HepG2 (cell line): ENCODE results near the gene LANCL2.

ENCODE experiments used
- ATF3 ChIP-seq: sonication (generic); formaldehyde crosslinking; IDR thresholded peaks from 2 replicates; pipeline ENCODE4 v1.4.0; 2020; ENCODE audit warnings: missing genetic modification reagents
- CEBPB ChIP-seq: IDR thresholded peaks from 2 replicates; pipeline ENCODE4 v1.6.1; 2011; ENCODE audit warnings: low read depth, low read length, improper control_type of control experiment, borderline replicate concordance
- EP300 ChIP-seq, 3 experiments: sonication (generic) in 1 of 3; formaldehyde crosslinking in 1 of 3; IDR thresholded peaks; 2 replicates each; pipeline versions ENCODE4 v1.5.1 to v1.6.1; 2011 to 2020; ENCODE audit warnings: low read depth in 2 of 3, low read length in 2 of 3, borderline replicate concordance in 1 of 3, improper control_type of control experiment in 1 of 3, mild to moderate bottlenecking in 1 of 3, missing genetic modification reagents in 1 of 3, moderate library complexity in 1 of 3
- FOXJ3 ChIP-seq: sonication (generic); formaldehyde crosslinking; IDR thresholded peaks from 2 replicates; pipeline ENCODE4 v1.4.0; 2020; ENCODE audit warnings: missing genetic modification reagents, mild to moderate bottlenecking, borderline replicate concordance
- MAFK ChIP-seq, 2 experiments: IDR thresholded peaks in 1 of 2; conservative IDR thresholded peaks in 1 of 2; 2 replicates each; pipeline ENCODE4 v1.6.1; 2011; ENCODE audit warnings: improper control_type of control experiment in 2 of 2, low read length in 2 of 2
- POLR2AphosphoS2 ChIP-seq: IDR thresholded peaks from 2 replicates; pipeline ENCODE4 v1.6.1; 2011; ENCODE audit warnings: low read depth, low read length, improper control_type of control experiment
- SMC3 ChIP-seq: IDR thresholded peaks from 2 replicates; pipeline ENCODE4 v1.6.1; 2011; ENCODE audit warnings: low read length, improper control_type of control experiment
- ZFP90 ChIP-seq: sonication (generic); formaldehyde crosslinking; IDR thresholded peaks from 2 replicates; pipeline ENCODE4 v1.8.0; 2022; ENCODE audit warnings: missing genetic modification reagents, mild to moderate bottlenecking, inconsistent platforms, borderline replicate concordance
- ZNF318 ChIP-seq: sonication (generic); formaldehyde crosslinking; IDR thresholded peaks from 2 replicates; pipeline ENCODE4 v1.4.0; 2020; ENCODE audit warnings: mild to moderate bottlenecking, missing genetic modification reagents
- ZNF468 ChIP-seq: sonication (generic); formaldehyde crosslinking; IDR thresholded peaks from 2 replicates; pipeline ENCODE4 v1.8.0; 2022; ENCODE audit warnings: mild to moderate bottlenecking, moderate library complexity, missing genetic modification reagents
- ZNF720 ChIP-seq: sonication (generic); formaldehyde crosslinking; IDR thresholded peaks from 2 replicates; pipeline ENCODE4 v1.4.0; 2020; ENCODE audit warnings: missing genetic modification reagents
- TF ChIP-seq, protein P1 (sequence below), 2 experiments: sonication (generic) in 1 of 2; formaldehyde crosslinking in 1 of 2; IDR thresholded peaks; 2 replicates each; pipeline versions ENCODE4 v1.4.0 to v1.6.1; 2016 to 2020; ENCODE audit warnings: borderline replicate concordance in 1 of 2, low read depth in 1 of 2, mild to moderate bottlenecking in 1 of 2, missing genetic modification reagents in 1 of 2
- TF ChIP-seq, protein P2 (sequence below): fragments of 450-650 bp; IDR thresholded peaks from 2 replicates; pipeline ENCODE4 v1.6.1; 2016
- TF ChIP-seq, protein P3 (sequence below): sonication (generic); formaldehyde crosslinking; IDR thresholded peaks from 2 replicates; pipeline ENCODE4 v1.5.0; 2020; ENCODE audit warnings: mild to moderate bottlenecking, missing genetic modification reagents, moderate library complexity

GRCh38 chr7:55481155-55481554 lies 116.0 kb downstream of the LANCL2 start:
- TF ChIP-seq CEBPB, result no peak
- TF ChIP-seq EP300 (IDR thresholded peaks at IDR 0.05; ENCODE audit: low read depth in 2 of 2, low read length in 2 of 2), result no peak
- no peak for TF ChIP-seq EP300 (CRISPR knock-in tag; IDR thresholded peaks at IDR 0.05; ENCODE audit: borderline replicate concordance)
- TF ChIP-seq, protein P1, sequence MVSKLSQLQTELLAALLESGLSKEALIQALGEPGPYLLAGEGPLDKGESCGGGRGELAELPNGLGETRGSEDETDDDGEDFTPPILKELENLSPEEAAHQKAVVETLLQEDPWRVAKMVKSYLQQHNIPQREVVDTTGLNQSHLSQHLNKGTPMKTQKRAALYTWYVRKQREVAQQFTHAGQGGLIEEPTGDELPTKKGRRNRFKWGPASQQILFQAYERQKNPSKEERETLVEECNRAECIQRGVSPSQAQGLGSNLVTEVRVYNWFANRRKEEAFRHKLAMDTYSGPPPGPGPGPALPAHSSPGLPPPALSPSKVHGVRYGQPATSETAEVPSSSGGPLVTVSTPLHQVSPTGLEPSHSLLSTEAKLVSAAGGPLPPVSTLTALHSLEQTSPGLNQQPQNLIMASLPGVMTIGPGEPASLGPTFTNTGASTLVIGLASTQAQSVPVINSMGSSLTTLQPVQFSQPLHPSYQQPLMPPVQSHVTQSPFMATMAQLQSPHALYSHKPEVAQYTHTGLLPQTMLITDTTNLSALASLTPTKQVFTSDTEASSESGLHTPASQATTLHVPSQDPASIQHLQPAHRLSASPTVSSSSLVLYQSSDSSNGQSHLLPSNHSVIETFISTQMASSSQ (IDR thresholded peaks at IDR 0.05; ENCODE audit: low read depth), result no peak
- TF ChIP-seq, protein P1 (CRISPR knock-in tag; IDR thresholded peaks at IDR 0.05; ENCODE audit: borderline replicate concordance), result no peak
- no peak for TF ChIP-seq ZFP90 (CRISPR knock-in tag)
- no peak for TF ChIP-seq FOXJ3 (CRISPR knock-in tag)
- TF ChIP-seq, protein P2, sequence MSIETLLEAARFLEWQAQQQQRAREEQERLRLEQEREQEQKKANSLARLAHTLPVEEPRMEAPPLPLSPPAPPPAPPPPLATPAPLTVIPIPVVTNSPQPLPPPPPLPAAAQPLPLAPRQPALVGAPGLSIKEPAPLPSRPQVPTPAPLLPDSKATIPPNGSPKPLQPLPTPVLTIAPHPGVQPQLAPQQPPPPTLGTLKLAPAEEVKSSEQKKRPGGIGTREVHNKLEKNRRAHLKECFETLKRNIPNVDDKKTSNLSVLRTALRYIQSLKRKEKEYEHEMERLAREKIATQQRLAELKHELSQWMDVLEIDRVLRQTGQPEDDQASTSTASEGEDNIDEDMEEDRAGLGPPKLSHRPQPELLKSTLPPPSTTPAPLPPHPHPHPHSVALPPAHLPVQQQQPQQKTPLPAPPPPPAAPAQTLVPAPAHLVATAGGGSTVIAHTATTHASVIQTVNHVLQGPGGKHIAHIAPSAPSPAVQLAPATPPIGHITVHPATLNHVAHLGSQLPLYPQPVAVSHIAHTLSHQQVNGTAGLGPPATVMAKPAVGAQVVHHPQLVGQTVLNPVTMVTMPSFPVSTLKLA, result no peak
- TF ChIP-seq, protein P3, sequence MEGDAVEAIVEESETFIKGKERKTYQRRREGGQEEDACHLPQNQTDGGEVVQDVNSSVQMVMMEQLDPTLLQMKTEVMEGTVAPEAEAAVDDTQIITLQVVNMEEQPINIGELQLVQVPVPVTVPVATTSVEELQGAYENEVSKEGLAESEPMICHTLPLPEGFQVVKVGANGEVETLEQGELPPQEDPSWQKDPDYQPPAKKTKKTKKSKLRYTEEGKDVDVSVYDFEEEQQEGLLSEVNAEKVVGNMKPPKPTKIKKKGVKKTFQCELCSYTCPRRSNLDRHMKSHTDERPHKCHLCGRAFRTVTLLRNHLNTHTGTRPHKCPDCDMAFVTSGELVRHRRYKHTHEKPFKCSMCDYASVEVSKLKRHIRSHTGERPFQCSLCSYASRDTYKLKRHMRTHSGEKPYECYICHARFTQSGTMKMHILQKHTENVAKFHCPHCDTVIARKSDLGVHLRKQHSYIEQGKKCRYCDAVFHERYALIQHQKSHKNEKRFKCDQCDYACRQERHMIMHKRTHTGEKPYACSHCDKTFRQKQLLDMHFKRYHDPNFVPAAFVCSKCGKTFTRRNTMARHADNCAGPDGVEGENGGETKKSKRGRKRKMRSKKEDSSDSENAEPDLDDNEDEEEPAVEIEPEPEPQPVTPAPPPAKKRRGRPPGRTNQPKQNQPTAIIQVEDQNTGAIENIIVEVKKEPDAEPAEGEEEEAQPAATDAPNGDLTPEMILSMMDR, result no peak
- no peak for TF ChIP-seq ZNF720 (CRISPR knock-in tag)
- no peak for TF ChIP-seq ZNF318
- no peak for TF ChIP-seq ZNF468 (CRISPR knock-in tag)
- TF ChIP-seq SMC3, result no peak
- TF ChIP-seq ATF3 (CRISPR knock-in tag), result no peak
- TF ChIP-seq POLR2AphosphoS2, result no peak
- no peak for TF ChIP-seq MAFK (conservative IDR thresholded peaks at IDR 0.05 in 1 of 2, IDR thresholded peaks at IDR 0.05 in 1 of 2; ENCODE audit: low read length in 2 of 2)
